K562 (cell line): ENCODE results near the gene NUDT9. TPM values are rescaled to one million over a fixed set of nuclear protein-coding genes. Genes with fewer than 3 reads are reported as not detected.

Source experiments
- BDP1 ChIP-seq: IDR thresholded peaks from 3 replicates; pipeline ENCODE4 v1.6.1; 2011; ENCODE audit not compliant: insufficient read length, insufficient read depth
- CXXC5 ChIP-seq: fragments of 250-450 bp; sonication (Bioruptor Pico); IDR thresholded peaks from 2 replicates; pipeline ENCODE4 v1.8.0; 2022; ENCODE audit warnings: inconsistent platforms, mild to moderate bottlenecking, moderate library complexity
- ELF2 ChIP-seq: fragments of 250-450 bp; sonication (Bioruptor Pico); IDR thresholded peaks from 2 replicates; pipeline ENCODE4 v1.5.0; 2021; ENCODE audit warnings: mild to moderate bottlenecking
- GABPA ChIP-seq: fragments of 200-800 bp; sonication (Bioruptor generic); conservative IDR thresholded peaks from 2 replicates; pipeline ENCODE4 v1.6.1; 2016; ENCODE audit warnings: low read depth, missing genetic modification characterization, missing compliant biosample characterization
- NFATC3 ChIP-seq: fragments of 450-650 bp; IDR thresholded peaks from 2 replicates; pipeline ENCODE4 v1.6.1; 2017; ENCODE audit warnings: mild to moderate bottlenecking
- RB1 ChIP-seq: fragments of 450-650 bp; IDR thresholded peaks from 2 replicates; pipeline ENCODE4 v1.6.1; 2017; ENCODE audit warnings: low read depth, mild to moderate bottlenecking
- TRIM24 ChIP-seq, 2 experiments: fragments of 450-650 bp; IDR thresholded peaks; 2 replicates each; pipeline ENCODE4 v1.6.1; 2016
- TRIM28 ChIP-seq: fragments of 450-650 bp; IDR thresholded peaks from 2 replicates; pipeline ENCODE4 v1.6.1; 2017
- ZC3H11A ChIP-seq: IDR thresholded peaks from 2 replicates; pipeline ENCODE4 v1.6.1; 2012; ENCODE audit warnings: low read depth, low read length, improper control_type of control experiment
- ZEB2 ChIP-seq: fragments of 450-650 bp; IDR thresholded peaks from 2 replicates; pipeline ENCODE4 v1.6.1; 2016
- ZNF431 ChIP-seq: sonication (generic); formaldehyde crosslinking; IDR thresholded peaks from 2 replicates; pipeline ENCODE4 v1.8.0; 2022; ENCODE audit warnings: mild to moderate bottlenecking, missing genetic modification reagents
- ZNF444 ChIP-seq: fragments of 250-450 bp; sonication (Bioruptor Pico); IDR thresholded peaks from 2 replicates; pipeline ENCODE4 v1.4.0; 2020; ENCODE audit warnings: mild to moderate bottlenecking, moderate library complexity
- ZNF77 ChIP-seq: fragments of 250-450 bp; sonication (Bioruptor Pico); IDR thresholded peaks from 2 replicates; pipeline ENCODE4 v1.5.0; 2020
- polyA plus RNA-seq, 8 experiments: library from polyadenylated mRNA; depleted of rRNA in 4 of 8; stranded (reverse) in 5 of 8; unstranded in 3 of 8; fragments of >200 nt; fragmentation: Nextera tagmentation in 2 of 8; fragmentation: Illumina TruSeq in 1 of 8; extraction: Ambion mirVana in 2 of 8; extraction: Trizol in 1 of 8; gene quantifications; 2 replicates each; pipeline versions ENCODE4 v1.2.1 to v1.2.3, GENCODE V29; 2011 to 2014; ENCODE audit warnings: inconsistent platforms in 1 of 8, missing spikeins in 1 of 8
- total RNA-seq, 7 experiments: library from RNA; depleted of rRNA in 6 of 7; stranded (reverse); fragments of >200 nt in 6 of 7; fragmentation: Illumina TruSeq in 2 of 7; extraction: Trizol in 2 of 7; gene quantifications; 2 replicates each; pipeline versions ENCODE4 v1.2.1 to v1.2.3, GENCODE V29; 2011 to 2021; ENCODE audit warnings: low replicate concordance in 1 of 7
- TF ChIP-seq, protein P1 (sequence below): IDR thresholded peaks from 2 replicates; pipeline ENCODE4 v1.6.1; 2014; ENCODE audit warnings: antibody characterized with exemption
- TF ChIP-seq, protein P2 (sequence below): sonication (generic); formaldehyde crosslinking; IDR thresholded peaks from 2 replicates; pipeline ENCODE4 v1.8.1; 2023; ENCODE audit warnings: mild to moderate bottlenecking, missing genetic modification reagents
- TF ChIP-seq, protein P3 (sequence below): fragments of 250-450 bp; sonication (Bioruptor Pico); IDR thresholded peaks from 2 replicates; pipeline ENCODE4 v1.8.0; 2022; ENCODE audit warnings: moderate library complexity, mild to moderate bottlenecking, inconsistent platforms
- TF ChIP-seq, protein P4 (sequence below): sonication (generic); IDR thresholded peaks from 2 replicates; pipeline ENCODE4 v1.6.1; 2016
- TF ChIP-seq, protein P5 (sequence below): sonication (generic); formaldehyde crosslinking; IDR thresholded peaks from 2 replicates; pipeline ENCODE4 v1.9.0; 2022; ENCODE audit warnings: mild to moderate bottlenecking, missing genetic modification reagents
- TF ChIP-seq, protein P6 (sequence below): sonication (generic); formaldehyde crosslinking; IDR thresholded peaks from 2 replicates; pipeline ENCODE4 v1.8.0; 2022; ENCODE audit warnings: mild to moderate bottlenecking, missing genetic modification reagents

The NUDT9 gene
- total and polyA plus RNA-seq, 9 of the 15 experiments (the other 6 are each of a cell fraction or from before 2014, with no cell fraction given), result 8.5 to 20.8 (median 18.0) TPM

DNA sequence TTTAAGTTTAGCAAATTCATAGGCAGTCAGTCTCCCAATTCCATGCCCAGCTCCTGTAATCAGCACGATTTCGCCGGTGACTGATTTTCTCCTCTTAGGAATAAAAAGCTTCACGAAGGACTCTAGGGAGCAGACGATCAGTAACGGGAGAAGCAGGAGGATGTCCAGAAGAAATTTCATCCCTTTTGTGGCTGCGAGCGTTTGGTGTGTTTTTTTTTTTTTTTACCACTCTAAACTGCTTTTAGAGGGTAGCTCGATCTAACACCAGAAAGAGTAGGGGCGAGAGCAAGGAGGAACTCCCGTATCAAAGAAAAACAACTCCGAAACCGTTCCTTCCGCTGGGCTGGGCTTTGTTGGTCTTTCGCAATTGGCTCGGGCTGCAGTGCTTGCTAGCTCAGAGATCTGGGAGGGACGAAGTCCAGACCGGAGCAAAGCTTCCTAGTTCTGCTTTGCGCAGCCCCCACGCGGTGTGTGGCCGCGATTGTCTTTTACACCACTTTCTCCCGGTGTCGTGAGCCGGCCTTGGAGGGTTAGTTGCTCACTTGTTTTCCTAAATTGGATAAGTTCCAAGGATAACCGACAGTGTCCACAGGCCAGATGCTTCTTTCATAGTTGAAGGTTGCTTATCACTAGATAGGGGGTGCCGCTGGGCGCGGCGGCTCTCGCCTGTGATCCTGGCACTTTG is 31.3 kb upstream of the NUDT9 start, which contains the start of gene HSD17B11 (continued):
- TF ChIP-seq, protein P1, sequence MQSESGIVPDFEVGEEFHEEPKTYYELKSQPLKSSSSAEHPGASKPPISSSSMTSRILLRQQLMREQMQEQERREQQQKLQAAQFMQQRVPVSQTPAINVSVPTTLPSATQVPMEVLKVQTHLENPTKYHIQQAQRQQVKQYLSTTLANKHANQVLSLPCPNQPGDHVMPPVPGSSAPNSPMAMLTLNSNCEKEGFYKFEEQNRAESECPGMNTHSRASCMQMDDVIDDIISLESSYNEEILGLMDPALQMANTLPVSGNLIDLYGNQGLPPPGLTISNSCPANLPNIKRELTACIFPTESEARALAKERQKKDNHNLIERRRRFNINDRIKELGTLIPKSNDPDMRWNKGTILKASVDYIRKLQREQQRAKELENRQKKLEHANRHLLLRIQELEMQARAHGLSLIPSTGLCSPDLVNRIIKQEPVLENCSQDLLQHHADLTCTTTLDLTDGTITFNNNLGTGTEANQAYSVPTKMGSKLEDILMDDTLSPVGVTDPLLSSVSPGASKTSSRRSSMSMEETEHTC, result peak; percentile 32; the same call in 1 of the 2 replicates
- TF ChIP-seq, protein P2, sequence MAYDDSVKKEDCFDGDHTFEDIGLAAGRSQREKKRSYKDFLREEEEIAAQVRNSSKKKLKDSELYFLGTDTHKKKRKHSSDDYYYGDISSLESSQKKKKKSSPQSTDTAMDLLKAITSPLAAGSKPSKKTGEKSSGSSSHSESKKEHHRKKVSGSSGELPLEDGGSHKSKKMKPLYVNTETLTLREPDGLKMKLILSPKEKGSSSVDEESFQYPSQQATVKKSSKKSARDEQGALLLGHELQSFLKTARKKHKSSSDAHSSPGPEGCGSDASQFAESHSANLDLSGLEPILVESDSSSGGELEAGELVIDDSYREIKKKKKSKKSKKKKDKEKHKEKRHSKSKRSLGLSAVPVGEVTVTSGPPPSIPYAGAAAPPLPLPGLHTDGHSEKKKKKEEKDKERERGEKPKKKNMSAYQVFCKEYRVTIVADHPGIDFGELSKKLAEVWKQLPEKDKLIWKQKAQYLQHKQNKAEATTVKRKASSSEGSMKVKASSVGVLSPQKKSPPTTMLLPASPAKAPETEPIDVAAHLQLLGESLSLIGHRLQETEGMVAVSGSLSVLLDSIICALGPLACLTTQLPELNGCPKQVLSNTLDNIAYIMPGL (CRISPR knock-in tag), result no peak
- no peak for TF ChIP-seq ZNF444 (CRISPR knock-in tag)
- TF ChIP-seq, protein P3, sequence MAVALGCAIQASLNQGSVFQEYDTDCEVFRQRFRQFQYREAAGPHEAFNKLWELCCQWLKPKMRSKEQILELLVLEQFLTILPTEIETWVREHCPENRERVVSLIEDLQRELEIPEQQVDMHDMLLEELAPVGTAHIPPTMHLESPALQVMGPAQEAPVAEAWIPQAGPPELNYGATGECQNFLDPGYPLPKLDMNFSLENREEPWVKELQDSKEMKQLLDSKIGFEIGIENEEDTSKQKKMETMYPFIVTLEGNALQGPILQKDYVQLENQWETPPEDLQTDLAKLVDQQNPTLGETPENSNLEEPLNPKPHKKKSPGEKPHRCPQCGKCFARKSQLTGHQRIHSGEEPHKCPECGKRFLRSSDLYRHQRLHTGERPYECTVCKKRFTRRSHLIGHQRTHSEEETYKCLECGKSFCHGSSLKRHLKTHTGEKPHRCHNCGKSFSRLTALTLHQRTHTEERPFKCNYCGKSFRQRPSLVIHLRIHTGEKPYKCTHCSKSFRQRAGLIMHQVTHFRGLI (CRISPR knock-in tag), result no peak
- TF ChIP-seq, protein P4, sequence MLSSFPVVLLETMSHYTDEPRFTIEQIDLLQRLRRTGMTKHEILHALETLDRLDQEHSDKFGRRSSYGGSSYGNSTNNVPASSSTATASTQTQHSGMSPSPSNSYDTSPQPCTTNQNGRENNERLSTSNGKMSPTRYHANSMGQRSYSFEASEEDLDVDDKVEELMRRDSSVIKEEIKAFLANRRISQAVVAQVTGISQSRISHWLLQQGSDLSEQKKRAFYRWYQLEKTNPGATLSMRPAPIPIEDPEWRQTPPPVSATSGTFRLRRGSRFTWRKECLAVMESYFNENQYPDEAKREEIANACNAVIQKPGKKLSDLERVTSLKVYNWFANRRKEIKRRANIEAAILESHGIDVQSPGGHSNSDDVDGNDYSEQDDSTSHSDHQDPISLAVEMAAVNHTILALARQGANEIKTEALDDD, result peak; percentile 80
- TF ChIP-seq TRIM28, result no peak
- TF ChIP-seq GABPA (tag), result peak; percentile 53
- TF ChIP-seq TRIM24 (IDR thresholded peaks at IDR 0.05), result peak; percentile 36 to 66; a peak in 3 of 4 replicates
- no peak for TF ChIP-seq NFATC3
- no peak for TF ChIP-seq RB1
- no peak; the same call in 1 of the 2 replicates for TF ChIP-seq ZEB2
- TF ChIP-seq, protein P5, sequence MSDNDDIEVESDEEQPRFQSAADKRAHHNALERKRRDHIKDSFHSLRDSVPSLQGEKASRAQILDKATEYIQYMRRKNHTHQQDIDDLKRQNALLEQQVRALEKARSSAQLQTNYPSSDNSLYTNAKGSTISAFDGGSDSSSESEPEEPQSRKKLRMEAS (CRISPR knock-in tag), result peak; percentile 72
- no peak for TF ChIP-seq BDP1
- TF ChIP-seq, protein P6, sequence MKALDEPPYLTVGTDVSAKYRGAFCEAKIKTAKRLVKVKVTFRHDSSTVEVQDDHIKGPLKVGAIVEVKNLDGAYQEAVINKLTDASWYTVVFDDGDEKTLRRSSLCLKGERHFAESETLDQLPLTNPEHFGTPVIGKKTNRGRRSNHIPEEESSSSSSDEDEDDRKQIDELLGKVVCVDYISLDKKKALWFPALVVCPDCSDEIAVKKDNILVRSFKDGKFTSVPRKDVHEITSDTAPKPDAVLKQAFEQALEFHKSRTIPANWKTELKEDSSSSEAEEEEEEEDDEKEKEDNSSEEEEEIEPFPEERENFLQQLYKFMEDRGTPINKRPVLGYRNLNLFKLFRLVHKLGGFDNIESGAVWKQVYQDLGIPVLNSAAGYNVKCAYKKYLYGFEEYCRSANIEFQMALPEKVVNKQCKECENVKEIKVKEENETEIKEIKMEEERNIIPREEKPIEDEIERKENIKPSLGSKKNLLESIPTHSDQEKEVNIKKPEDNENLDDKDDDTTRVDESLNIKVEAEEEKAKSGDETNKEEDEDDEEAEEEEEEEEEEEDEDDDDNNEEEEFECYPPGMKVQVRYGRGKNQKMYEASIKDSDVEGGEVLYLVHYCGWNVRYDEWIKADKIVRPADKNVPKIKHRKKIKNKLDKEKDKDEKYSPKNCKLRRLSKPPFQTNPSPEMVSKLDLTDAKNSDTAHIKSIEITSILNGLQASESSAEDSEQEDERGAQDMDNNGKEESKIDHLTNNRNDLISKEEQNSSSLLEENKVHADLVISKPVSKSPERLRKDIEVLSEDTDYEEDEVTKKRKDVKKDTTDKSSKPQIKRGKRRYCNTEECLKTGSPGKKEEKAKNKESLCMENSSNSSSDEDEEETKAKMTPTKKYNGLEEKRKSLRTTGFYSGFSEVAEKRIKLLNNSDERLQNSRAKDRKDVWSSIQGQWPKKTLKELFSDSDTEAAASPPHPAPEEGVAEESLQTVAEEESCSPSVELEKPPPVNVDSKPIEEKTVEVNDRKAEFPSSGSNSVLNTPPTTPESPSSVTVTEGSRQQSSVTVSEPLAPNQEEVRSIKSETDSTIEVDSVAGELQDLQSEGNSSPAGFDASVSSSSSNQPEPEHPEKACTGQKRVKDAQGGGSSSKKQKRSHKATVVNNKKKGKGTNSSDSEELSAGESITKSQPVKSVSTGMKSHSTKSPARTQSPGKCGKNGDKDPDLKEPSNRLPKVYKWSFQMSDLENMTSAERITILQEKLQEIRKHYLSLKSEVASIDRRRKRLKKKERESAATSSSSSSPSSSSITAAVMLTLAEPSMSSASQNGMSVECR, result peak; percentile 34; the same call in 1 of the 2 replicates
- TF ChIP-seq ELF2 (CRISPR knock-in tag), result peak; percentile 8; the same call in 1 of the 2 replicates
- peak; percentile 80 for TF ChIP-seq CXXC5 (CRISPR knock-in tag)
- TF ChIP-seq ZNF77 (CRISPR knock-in tag), result no peak
- TF ChIP-seq ZNF431, result 0 out of 2 replicates have a peak, but pooled peaks have one; percentile 34
- no peak for TF ChIP-seq ZC3H11A
